ENCODE data around the gene NR4A3. TPM values are rescaled to one million over a fixed set of nuclear protein-coding genes. Genes with fewer than 3 reads are reported as not detected.

Gene NR4A3
- total and polyA plus RNA-seq, 2 of the 13 experiments (the other 11 are each of a cell fraction or from before 2014, with no cell fraction given) = 0.02 to 0.09 TPM

GRCh38 chr9:99821396-99822108 is at the start of gene NR4A3 (continued):
- TF ChIP-seq KLF13 (CRISPR knock-in tag; IDR thresholded peaks at IDR 0.05) (no peak), MLXIP (CRISPR knock-in tag; IDR thresholded peaks at IDR 0.05; ENCODE audit: borderline replicate concordance) (no peak), YEATS4 (CRISPR knock-in tag; IDR thresholded peaks at IDR 0.05; ENCODE audit: borderline replicate concordance) (peak; percentile 54; the same call in 1 of the 2 replicates), IRF1 (CRISPR knock-in tag; IDR thresholded peaks at IDR 0.05; ENCODE audit: low read depth) (no peak), ADNP (CRISPR knock-in tag; IDR thresholded peaks at IDR 0.05) (no peak), ZNF430 (CRISPR knock-in tag; IDR thresholded peaks at IDR 0.05) (0 out of 2 replicates have a peak, but pooled peaks have one; percentile 14), POLR2G (IDR thresholded peaks at IDR 0.05; ENCODE audit: low read depth, low read length) (0 out of 2 replicates have a peak, but pooled peaks have one; percentile 36), AFF4 (CRISPR knock-in tag; IDR thresholded peaks at IDR 0.05) (no peak), ATF7-NPFF (CRISPR knock-in tag; IDR thresholded peaks at IDR 0.05; ENCODE audit: low read depth) (peak; percentile 18; the same call in 1 of the 2 replicates), SMYD3 (CRISPR knock-in tag; IDR thresholded peaks at IDR 0.05) (no peak), ZFY (CRISPR knock-in tag; IDR thresholded peaks at IDR 0.05) (peak; percentile 17), MAX (IDR thresholded peaks at IDR 0.05) (peak; percentile 37), NKX3-1 (CRISPR knock-in tag; IDR thresholded peaks at IDR 0.05) (no peak), ZBTB49 (CRISPR knock-in tag; IDR thresholded peaks at IDR 0.05; ENCODE audit: borderline replicate concordance) (no peak), ZNF280D (CRISPR knock-in tag; IDR thresholded peaks at IDR 0.05) (no peak)

Data from HepG2 (cell line).